ENCODE measurements around the gene MPST. TPM values are rescaled to one million over a fixed set of nuclear protein-coding genes. Genes with fewer than 3 reads are reported as not detected.

Gene MPST
- total RNA-seq, 2 donors from 2014 or later = 102 to 116 TPM

DNA sequence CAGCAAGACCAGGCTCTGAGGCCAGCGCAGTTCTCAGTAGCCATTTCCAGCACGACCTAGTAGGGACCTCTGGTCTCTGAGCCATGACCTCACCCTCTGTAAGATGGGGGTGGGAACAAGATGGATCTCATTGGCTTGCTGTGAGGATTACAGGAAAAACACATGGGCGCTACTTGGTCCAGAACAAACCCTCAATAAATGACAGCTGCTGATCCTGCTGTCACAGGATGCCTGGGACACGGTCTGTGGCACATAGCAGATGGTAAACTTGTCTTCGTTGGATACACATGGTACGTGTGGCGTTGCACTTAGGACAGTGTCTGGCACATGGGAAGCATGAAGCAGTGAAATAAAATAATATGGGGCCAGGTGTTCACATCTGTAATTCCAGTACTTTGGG lies 27.5 kb downstream of the MPST start:
- no peak overlapping the region for H3K27ac ChIP-seq
- H3K36me3 ChIP-seq = no peaks in the 10 kb centered on the region
- DNase-seq (ENCODE audit: low spot score) = no peak
- H3K27me3 ChIP-seq = no peaks in the 10 kb centered on the region
- H3K9me3 ChIP-seq = no peaks in the 10 kb centered on the region
- TF ChIP-seq, protein P1, sequence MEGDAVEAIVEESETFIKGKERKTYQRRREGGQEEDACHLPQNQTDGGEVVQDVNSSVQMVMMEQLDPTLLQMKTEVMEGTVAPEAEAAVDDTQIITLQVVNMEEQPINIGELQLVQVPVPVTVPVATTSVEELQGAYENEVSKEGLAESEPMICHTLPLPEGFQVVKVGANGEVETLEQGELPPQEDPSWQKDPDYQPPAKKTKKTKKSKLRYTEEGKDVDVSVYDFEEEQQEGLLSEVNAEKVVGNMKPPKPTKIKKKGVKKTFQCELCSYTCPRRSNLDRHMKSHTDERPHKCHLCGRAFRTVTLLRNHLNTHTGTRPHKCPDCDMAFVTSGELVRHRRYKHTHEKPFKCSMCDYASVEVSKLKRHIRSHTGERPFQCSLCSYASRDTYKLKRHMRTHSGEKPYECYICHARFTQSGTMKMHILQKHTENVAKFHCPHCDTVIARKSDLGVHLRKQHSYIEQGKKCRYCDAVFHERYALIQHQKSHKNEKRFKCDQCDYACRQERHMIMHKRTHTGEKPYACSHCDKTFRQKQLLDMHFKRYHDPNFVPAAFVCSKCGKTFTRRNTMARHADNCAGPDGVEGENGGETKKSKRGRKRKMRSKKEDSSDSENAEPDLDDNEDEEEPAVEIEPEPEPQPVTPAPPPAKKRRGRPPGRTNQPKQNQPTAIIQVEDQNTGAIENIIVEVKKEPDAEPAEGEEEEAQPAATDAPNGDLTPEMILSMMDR (IDR thresholded peaks at IDR 0.05) = no peak
- H3K4me3 ChIP-seq = no peak overlapping the region
- H3K4me1 ChIP-seq = peaks cover 0 to 9% of the 10 kb centered on the region in 2 donors

DNA sequence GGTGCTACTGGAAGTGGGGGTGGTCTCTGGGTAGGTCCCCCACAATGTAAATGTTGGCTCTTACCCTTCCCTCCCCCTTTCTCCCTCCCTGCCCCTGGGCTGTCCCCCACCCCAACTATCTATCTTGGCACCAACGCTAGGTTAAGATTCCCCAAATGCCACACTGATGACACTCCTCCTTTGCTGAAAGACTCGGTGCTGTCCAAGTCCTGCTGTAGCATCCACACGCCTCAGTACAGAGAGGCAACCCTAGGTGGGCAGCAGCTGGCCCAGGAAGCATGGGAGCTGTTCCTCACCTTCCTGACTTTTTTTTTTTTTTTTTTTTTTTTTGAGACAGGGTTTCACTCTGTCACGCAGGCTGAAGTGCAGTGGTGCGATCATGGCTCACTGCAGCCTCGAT lies 28.6 kb downstream of the MPST start:
- no peaks in the 10 kb centered on the region for H3K27me3 ChIP-seq
- H3K4me1 ChIP-seq = peaks cover 0 to 20% of the 10 kb centered on the region in 2 donors
- H3K27ac ChIP-seq = no peak overlapping the region
- DNase-seq (ENCODE audit: low spot score) = no peak
- no peaks in the 10 kb centered on the region for H3K9me3 ChIP-seq
- no peak overlapping the region for H3K4me3 ChIP-seq
- H3K36me3 ChIP-seq = no peaks in the 10 kb centered on the region
- TF ChIP-seq, protein P1 (IDR thresholded peaks at IDR 0.05) = no peak

- DNase-seq (ENCODE audit: low spot score) = no peak
- TF ChIP-seq, protein P1 (IDR thresholded peaks at IDR 0.05) = no peak
- Histone ChIP-seq H3K4me3 (no peak overlapping the region), H3K27ac (no peak overlapping the region), H3K27me3 (no peaks in the 10 kb centered on the region), H3K4me1 (peaks cover 0 to 31% of the 10 kb centered on the region in 2 donors), H3K9me3 (no peaks in the 10 kb centered on the region), H3K36me3 (no peaks in the 10 kb centered on the region)
Measured at GRCh38 chr22:37049224-37049623, 29.7 kb downstream of the MPST start.

- Histone ChIP-seq H3K27me3 (no peaks in the 10 kb centered on the region), H3K4me3 (peak overlapping the region; percentile 62 to 90), H3K27ac (peak overlapping the region in 1 of 2 donors; percentile 6), H3K4me1 (peaks cover 0 to 32% of the 10 kb centered on the region in 2 donors), H3K9me3 (no peaks in the 10 kb centered on the region), H3K36me3 (peaks cover 15% of the 10 kb centered on the region)
- TF ChIP-seq, protein P1 (IDR thresholded peaks at IDR 0.05) = no peak
- DNase-seq (ENCODE audit: low spot score) = no peak
Measured at GRCh38 chr22:37050913-37051312, 31.4 kb downstream of the MPST start.

GRCh38 chr22:37051391-37052385 lies 32.1 kb downstream of the MPST start, which contains the start of gene KCTD17:
Gene KCTD17, plus strand, starts transcription at chr22:37051742. Its CDS starts 19 bp downstream, at chr22:37051761.
- TF ChIP-seq, protein P1 (IDR thresholded peaks at IDR 0.05) = peak in 1 of 2 donors; percentile 31

More at GRCh38 chr22:37051391-37052385, 32.1 kb downstream of the MPST start, which contains the start of gene KCTD17:
- DNase-seq (ENCODE audit: low spot score) = peak; percentile 75
- peak within 1 kb of the TSS; percentile 62 to 90 for H3K4me3 ChIP-seq
- no peaks in the 10 kb centered on the region for H3K27me3 ChIP-seq
- peaks cover 22% of the 10 kb centered on the region for H3K36me3 ChIP-seq
- H3K9me3 ChIP-seq = no peaks in the 10 kb centered on the region
- peaks cover 0 to 32% of the 10 kb centered on the region in 2 donors for H3K4me1 ChIP-seq
- H3K27ac ChIP-seq = peak within 1 kb of the TSS; percentile 75 to 80
